Panc1 (cell line): ENCODE measurements around the gene RSAD2.

Experiments
- CTCF ChIP-seq: fragments of 450-650 bp; IDR thresholded peaks from 2 replicates; pipeline ENCODE4 v1.5.1; 2017; ENCODE audit warnings: mild to moderate bottlenecking
- POLR2AphosphoS5 ChIP-seq: IDR thresholded peaks from 2 replicates; pipeline ENCODE4 v1.6.1; 2012; ENCODE audit warnings: mild to moderate bottlenecking, low read depth, low read length, moderate library complexity

GRCh38 chr2:6926071-6926732 is 48.6 kb downstream of the RSAD2 start:
- TF ChIP-seq CTCF (no peak), POLR2AphosphoS5 (no peak)
